Skeletal muscle satellite cell (primary cell): Measurements from ENCODE around the gene IPPK.

ENCODE experiments used
- H3K27me3 ChIP-seq: 2 replicates; pipeline ENCODE4 v1.7.0; 2013; ENCODE audit warnings: low read length; ENCODE audit not compliant: control insufficient read depth, insufficient read depth
- H3K36me3 ChIP-seq: 2 replicates; pipeline ENCODE4 v1.7.0; 2013; ENCODE audit warnings: mild to moderate bottlenecking, control low read depth, low read length; ENCODE audit not compliant: insufficient read depth
- H3K4me1 ChIP-seq: 2 replicates; pipeline ENCODE4 v1.7.0; 2013; ENCODE audit warnings: low read length; ENCODE audit not compliant: control insufficient read depth, insufficient read depth
- H3K4me2 ChIP-seq: 2 replicates; pipeline ENCODE4 v1.7.0; 2013; ENCODE audit warnings: mild to moderate bottlenecking, low read length
- H3K4me3 ChIP-seq: 2 replicates; pipeline ENCODE4 v1.7.0; 2013; ENCODE audit warnings: low read length
- H3K9ac ChIP-seq: 2 replicates; pipeline ENCODE4 v1.7.0; 2013; ENCODE audit warnings: mild to moderate bottlenecking, low read depth, low read length, moderate library complexity
- H3K9me3 ChIP-seq: replicated peaks from 2 replicates; pipeline ENCODE4 v1.7.0; 2013; ENCODE audit warnings: mild to moderate bottlenecking, control low read depth, low read length

Gene IPPK

DNA sequence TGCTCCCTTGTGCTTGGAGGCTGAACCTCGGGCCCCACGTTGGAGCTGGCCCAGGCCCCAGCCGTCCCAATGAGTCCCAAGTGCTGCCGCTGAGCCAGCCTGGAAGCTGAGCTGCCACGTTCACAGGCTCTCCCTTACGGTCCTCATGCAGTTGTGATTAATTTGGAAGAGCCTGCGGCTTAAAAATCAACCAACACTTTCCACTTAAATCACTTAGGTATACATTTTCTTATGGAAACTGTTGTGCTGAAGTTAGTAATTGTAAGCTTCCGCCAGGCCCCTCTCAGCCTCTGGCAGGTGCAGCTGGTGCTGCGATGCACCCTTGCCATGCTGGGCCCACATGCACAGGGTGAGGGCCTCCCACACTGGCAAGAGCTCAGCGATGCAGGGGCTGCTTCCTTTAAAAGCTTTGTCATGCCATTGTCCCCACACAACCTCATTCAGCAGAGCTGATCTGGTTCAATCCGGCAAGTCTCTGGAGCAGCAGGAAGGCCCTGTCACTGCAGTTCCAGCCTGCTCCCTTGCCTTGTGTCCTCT is 61.0 kb downstream of the IPPK start:
- H3K36me3 ChIP-seq = peaks cover 14% of the 10 kb centered on the region
- H3K9ac ChIP-seq = no peak overlapping the region
- H3K4me1 ChIP-seq = peaks cover 38% of the 10 kb centered on the region
- H3K4me3 ChIP-seq = no peak overlapping the region
- H3K4me2 ChIP-seq = no peak overlapping the region
- no peaks in the 10 kb centered on the region for H3K27me3 ChIP-seq
- no peaks in the 10 kb centered on the region for H3K9me3 ChIP-seq

DNA sequence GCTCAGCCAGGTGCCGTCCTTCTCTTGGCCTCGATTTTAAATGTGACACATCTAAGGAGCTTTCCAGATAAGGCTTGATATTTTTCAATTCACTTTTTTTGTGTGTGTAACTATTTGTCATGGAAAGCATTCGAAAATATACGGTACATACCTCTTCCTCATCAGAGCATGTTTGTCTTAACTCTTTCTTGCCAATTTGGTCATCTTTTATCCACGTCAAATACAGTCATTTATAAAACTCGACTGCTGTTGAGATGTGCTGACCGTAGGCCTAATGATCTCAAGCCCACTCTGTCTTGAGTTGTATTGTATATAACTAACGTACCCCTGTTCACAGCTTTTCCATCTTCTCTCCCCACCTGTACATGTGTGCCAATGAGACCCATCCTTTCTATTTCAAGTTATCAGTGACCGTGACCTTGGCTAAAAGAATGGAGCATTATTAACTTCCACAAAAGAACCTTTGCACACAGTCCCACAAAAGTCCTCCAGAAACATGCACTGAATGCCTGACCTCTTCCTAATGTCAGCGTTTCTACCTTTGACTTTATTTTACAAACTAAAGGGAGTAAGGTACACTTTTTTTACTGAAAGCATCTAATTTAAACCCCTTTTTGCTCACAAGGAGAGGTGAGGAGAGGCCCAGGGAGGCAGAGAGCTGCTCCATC is 61.6 kb downstream of the IPPK start:
- H3K27me3 ChIP-seq = no peaks in the 10 kb centered on the region
- H3K36me3 ChIP-seq = peaks cover 14% of the 10 kb centered on the region
- H3K9me3 ChIP-seq = no peaks in the 10 kb centered on the region
- H3K4me3 ChIP-seq = no peak overlapping the region
- H3K4me1 ChIP-seq = peaks cover 38% of the 10 kb centered on the region
- no peak overlapping the region for H3K9ac ChIP-seq
- H3K4me2 ChIP-seq = peak overlapping the region; percentile 71

DNA sequence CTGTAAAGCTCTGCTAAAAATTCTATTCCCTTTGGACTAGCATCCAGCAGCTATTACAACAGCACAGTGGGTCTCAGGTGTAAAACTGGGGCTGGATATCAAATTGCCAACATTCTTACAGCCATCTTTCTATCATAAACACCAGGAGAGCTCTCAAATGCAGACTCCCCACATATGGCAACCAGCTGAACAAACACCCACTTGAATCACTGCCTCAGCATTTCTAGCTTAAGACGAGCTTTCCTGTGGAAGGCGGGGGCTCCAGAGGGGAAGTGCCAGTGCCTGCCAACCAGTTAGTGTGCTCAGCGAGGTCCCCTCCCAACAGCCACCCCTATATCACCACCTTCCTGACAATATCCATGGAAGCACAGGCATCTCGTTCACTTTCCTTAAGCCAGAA is 62.2 kb downstream of the IPPK start:
- peak overlapping the region; percentile 71 for H3K4me2 ChIP-seq
- peaks cover 38% of the 10 kb centered on the region for H3K4me1 ChIP-seq
- no peaks in the 10 kb centered on the region for H3K27me3 ChIP-seq
- no peak overlapping the region for H3K9ac ChIP-seq
- H3K36me3 ChIP-seq = peaks cover 10% of the 10 kb centered on the region
- no peak overlapping the region for H3K4me3 ChIP-seq
- no peaks in the 10 kb centered on the region for H3K9me3 ChIP-seq

DNA sequence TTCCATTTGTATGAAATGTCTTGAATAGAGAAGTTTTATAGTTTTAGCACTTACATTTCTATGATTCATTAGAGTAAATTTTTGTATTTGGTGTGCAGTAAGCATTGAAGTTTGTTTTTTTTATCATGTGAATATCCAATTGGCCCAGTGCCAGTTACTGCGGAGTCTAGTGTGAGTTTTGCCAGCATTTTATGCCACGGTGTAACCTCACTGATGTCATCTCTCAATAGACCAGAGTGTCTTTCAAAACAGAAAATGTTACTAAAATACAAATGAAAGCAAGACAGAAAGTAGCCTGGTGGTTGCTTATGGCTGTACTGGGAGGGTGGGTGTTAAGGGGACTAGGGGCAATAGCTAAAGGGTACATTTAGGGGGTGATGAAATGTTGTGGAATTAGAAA is 62.8 kb downstream of the IPPK start:
- H3K36me3 ChIP-seq = peaks cover 6% of the 10 kb centered on the region
- H3K4me3 ChIP-seq = no peak overlapping the region
- peak overlapping the region; percentile 71 for H3K4me2 ChIP-seq
- no peaks in the 10 kb centered on the region for H3K27me3 ChIP-seq
- H3K9me3 ChIP-seq = no peaks in the 10 kb centered on the region
- H3K9ac ChIP-seq = no peak overlapping the region
- H3K4me1 ChIP-seq = peaks cover 38% of the 10 kb centered on the region

DNA sequence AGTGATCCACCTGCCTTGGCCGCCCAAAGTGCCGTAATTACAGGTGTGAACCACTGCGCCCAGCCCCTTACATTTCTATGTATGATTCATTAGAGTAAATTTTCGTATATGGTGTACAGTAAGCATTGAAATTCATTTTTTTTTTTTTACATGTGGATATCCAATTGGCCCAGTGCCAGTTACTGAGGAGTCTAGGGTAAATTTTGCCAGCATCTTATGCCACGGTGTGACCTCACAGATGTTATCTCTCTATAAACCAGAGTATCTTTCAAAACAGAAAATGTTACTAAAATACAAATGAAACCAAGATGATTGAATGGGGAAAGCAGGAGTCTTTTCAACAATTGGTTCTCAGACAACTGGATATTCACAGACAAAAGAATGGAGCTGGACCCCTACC is 64.7 kb downstream of the IPPK start:
- Histone ChIP-seq H3K27me3 (no peaks in the 10 kb centered on the region), H3K4me3 (no peak overlapping the region), H3K4me1 (peaks cover 42% of the 10 kb centered on the region)

DNA sequence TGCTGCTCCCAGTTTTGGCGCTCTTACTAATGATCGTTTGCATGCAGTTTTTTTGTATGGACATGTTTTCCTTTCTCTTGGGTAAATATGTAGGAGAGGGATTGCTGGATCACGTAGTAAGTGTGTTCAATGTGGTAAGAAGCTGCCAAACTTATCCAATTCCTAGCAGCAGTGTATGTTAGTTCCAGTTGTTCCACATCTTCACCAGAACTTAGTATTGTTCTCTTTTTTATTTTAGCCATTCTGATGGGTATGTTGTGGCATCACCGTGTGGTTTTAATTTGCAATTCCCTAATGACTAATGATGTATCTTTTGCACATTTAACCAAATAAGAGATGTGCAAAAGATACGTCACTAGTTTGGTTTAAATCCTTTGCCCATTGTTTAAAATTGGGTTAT is 65.9 kb downstream of the IPPK start:
- Histone ChIP-seq H3K4me3 (no peak overlapping the region), H3K4me2 (no peak overlapping the region), H3K36me3 (no peaks in the 10 kb centered on the region), H3K9me3 (no peaks in the 10 kb centered on the region), H3K9ac (no peak overlapping the region), H3K4me1 (peaks cover 41% of the 10 kb centered on the region), H3K27me3 (no peaks in the 10 kb centered on the region)

More for the DNA sequence above, 64.7 kb downstream of the IPPK start:
- H3K4me2 ChIP-seq = no peak overlapping the region
- no peaks in the 10 kb centered on the region for H3K9me3 ChIP-seq
- H3K9ac ChIP-seq = no peak overlapping the region
- H3K36me3 ChIP-seq = no peaks in the 10 kb centered on the region

DNA sequence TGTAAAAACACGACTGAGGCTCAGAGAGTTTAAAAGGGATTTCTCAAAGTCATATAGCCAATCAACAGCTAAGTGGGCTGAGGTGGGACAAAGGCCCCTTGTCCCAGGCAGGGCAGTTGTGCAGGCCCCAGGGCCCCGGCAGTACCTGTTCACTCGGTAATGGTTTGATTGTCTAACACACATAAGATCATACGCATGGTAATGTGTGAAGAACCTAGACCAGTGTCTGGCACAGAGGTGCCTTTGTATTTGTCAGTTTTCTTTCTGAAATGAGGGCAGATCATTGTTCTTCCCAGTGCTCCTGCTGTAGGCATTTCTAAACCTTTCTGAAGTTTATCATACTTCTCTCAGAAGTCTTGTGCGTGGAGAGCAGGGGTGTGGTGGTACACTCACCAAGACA is 66.8 kb downstream of the IPPK start:
- H3K36me3 ChIP-seq = no peaks in the 10 kb centered on the region
- H3K9me3 ChIP-seq = no peaks in the 10 kb centered on the region
- H3K4me2 ChIP-seq = no peak overlapping the region
- H3K9ac ChIP-seq = no peak overlapping the region
- no peak overlapping the region for H3K4me3 ChIP-seq
- H3K4me1 ChIP-seq = peaks cover 32% of the 10 kb centered on the region
- H3K27me3 ChIP-seq = no peaks in the 10 kb centered on the region

DNA sequence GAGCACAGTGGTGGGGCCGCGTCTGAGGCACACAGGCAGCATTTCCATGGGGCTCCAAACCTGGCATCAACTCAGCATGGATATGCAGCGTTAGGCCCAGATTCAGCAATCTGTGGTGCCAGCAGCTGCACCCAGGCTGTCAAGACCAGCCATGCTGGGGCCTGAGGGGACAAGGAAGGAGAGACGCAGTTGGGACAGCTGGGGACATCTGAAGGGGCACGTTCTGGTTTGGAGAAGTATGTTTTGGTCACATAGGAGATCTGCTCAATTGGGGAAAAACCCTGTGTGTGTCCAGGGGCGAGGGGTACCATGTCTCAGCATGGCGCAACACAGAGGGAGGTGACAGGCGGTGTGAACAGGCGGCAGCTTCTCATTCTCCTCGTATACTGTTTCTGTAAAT is 67.5 kb downstream of the IPPK start:
- Histone ChIP-seq H3K4me3 (no peak overlapping the region), H3K4me1 (peaks cover 25% of the 10 kb centered on the region), H3K27me3 (no peaks in the 10 kb centered on the region), H3K9me3 (no peaks in the 10 kb centered on the region), H3K36me3 (no peaks in the 10 kb centered on the region), H3K4me2 (no peak overlapping the region), H3K9ac (no peak overlapping the region)

DNA sequence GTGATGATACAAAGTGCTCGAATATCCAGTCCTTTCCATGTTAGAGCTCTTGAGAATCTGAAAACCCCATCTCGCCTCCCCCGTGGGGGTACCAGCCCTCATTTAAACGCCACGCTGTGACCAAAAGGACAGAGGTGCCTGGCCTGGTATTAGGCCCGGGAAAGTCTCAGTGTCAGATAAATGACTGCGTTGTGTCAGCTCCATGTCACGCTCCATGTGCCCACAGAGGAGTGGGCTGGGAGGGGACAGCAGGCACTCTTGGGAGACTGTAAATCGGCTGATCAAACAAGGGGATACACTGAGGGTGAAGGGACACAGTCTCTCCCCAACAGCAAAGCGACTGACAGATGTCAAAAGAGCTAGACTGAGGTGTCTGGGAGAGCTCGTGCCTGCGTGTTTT is 68.5 kb downstream of the IPPK start:
- Histone ChIP-seq H3K9me3 (no peaks in the 10 kb centered on the region), H3K4me1 (peaks cover 20% of the 10 kb centered on the region), H3K9ac (peak overlapping the region; percentile 48), H3K36me3 (no peaks in the 10 kb centered on the region), H3K4me2 (peak overlapping the region; percentile 79), H3K27me3 (no peaks in the 10 kb centered on the region), H3K4me3 (no peak overlapping the region)

DNA sequence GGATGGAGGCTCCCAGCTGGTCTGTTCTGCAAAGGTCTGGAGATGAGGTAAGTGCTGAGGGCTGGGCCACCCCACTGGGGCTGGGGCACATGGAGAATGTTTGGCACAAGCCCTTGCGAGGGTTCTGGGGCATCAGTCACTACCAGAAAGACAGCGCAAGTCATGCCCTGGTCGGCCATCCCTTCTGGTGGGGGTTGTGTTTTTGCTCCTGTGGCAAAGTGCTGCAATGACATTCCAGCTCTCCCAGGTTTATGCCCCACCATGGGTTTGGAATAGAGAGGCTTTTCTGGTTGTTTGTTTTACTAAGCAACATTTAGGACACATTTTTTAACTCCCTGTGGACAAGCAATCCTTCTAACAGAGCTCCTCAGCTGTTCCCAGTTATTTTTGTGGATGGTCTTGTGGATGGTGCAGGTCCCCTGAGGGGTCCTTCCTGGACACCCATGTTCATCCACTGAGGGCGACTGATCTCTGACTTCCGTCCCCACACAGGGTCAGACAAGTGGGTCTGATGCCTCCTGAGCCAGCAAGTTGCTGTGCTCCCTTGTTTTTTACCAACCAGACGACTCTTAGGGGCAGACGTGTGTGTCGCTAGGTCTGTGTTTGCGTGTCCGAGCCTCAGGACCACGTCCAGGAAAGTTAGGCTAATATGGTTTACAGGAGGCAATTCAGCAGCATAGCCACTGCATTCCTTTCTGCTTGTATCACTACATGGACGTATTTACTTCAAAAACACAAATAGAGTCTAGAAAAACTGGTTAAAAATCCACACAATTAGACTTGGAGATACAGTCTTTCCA is 69.3 kb downstream of the IPPK start:
- H3K9ac ChIP-seq = peak overlapping the region; percentile 48
- H3K4me1 ChIP-seq = peaks cover 20% of the 10 kb centered on the region
- H3K4me2 ChIP-seq = peak overlapping the region; percentile 79
- no peaks in the 10 kb centered on the region for H3K27me3 ChIP-seq
- H3K4me3 ChIP-seq = peak overlapping the region; percentile 48
- H3K36me3 ChIP-seq = no peaks in the 10 kb centered on the region
- H3K9me3 ChIP-seq = no peaks in the 10 kb centered on the region

DNA sequence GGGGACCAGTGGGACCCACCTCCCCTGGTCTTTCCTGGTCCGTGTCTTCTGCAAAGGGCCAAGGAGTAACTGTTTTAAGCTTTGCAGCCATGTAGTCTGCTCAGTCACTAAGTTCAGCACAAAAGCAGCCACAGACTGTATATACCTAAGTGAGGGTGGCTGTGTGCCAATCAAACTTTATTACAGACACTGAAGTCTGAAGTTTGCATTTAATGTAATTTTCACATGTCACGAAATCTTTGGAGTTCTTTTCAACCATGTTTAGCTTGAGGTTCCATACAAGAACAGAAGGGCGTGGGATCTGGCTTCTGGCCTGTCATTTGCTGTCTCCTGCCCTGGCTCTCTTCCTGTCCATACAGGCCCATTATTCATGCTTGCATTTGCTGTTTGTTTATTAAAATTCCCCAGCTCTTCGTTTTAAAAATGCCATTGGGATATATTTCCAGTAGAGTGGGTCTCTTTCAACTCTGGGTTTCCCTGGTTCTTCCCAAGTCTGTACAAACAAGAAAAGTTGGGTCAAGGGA is 69.9 kb downstream of the IPPK start:
- Histone ChIP-seq H3K4me2 (peak overlapping the region; percentile 79), H3K36me3 (no peaks in the 10 kb centered on the region), H3K27me3 (no peaks in the 10 kb centered on the region), H3K9me3 (no peaks in the 10 kb centered on the region), H3K9ac (no peak overlapping the region), H3K4me1 (peaks cover 20% of the 10 kb centered on the region), H3K4me3 (no peak overlapping the region)
